IMR-90 (cell line): ENCODE data around the gene CSGALNACT2. TPM values are rescaled to one million over a fixed set of nuclear protein-coding genes. Genes with fewer than 3 reads are reported as not detected.

Experiments
- ATAC-seq: fragments of 200-7000 bp; cut with Tn5 transposase; 2 replicates; pipeline ENCODE4 v1.9.1; 2020; ENCODE audit warnings: low read depth, mild to moderate bottlenecking, moderate library complexity
- BruUV-seq: library from RNA; stranded (reverse); fragments of 400-500 nt; replicated peaks from 2 replicates; lab custom pipeline; 2021; lab: Mats Ljungman, UMichigan
- CTCF ChIA-PET: fragments of 300-600 bp; formaldehyde crosslinking; extraction: SDS; loops from one replicate; lab custom pipeline; 2021; ENCODE audit warnings: antibody characterized with exemption; lab: Yijun Ruan, JAX
- POLR2A ChIA-PET: fragments of 300-600 bp; sonication (Branson Sonifier 250); formaldehyde crosslinking; loops from one replicate; lab custom pipeline; 2022; ENCODE audit warnings: antibody characterized with exemption; ENCODE audit not compliant: unreplicated experiment; lab: Charles Lee
- DNase-seq: peaks from one replicate; pipeline ENCODE4 v3.0.0; 2013
- H2AFZ ChIP-seq: replicated peaks from 2 replicates; pipeline ENCODE3; 2013; ENCODE audit warnings: low read length, mild to moderate bottlenecking; ENCODE audit not compliant: poor library complexity
- H2AK5ac ChIP-seq: 2 replicates; pipeline ENCODE4 v1.6.1; 2013; ENCODE audit warnings: low read depth, low read length, inconsistent platforms
- H2AK9ac ChIP-seq: replicated peaks from 2 replicates; pipeline ENCODE3; 2013; ENCODE audit warnings: mild to moderate bottlenecking, low read depth, low read length, moderate library complexity; ENCODE audit not compliant: poor library complexity
- H2BK120ac ChIP-seq: 2 replicates; pipeline ENCODE4 v1.6.1; 2013; ENCODE audit warnings: low read depth, low read length, inconsistent platforms
- H2BK15ac ChIP-seq: 3 replicates; pipeline ENCODE4 v1.6.1; 2013; ENCODE audit warnings: low read depth, low read length, inconsistent platforms
- H2BK20ac ChIP-seq: 2 replicates; pipeline ENCODE4 v1.6.1; 2013; ENCODE audit warnings: low read depth, mild to moderate bottlenecking, inconsistent platforms, low read length, moderate library complexity
- H2BK5ac ChIP-seq: 2 replicates; pipeline ENCODE4 v1.6.1; 2013; ENCODE audit warnings: mild to moderate bottlenecking, low read depth, low read length, inconsistent platforms; ENCODE audit not compliant: poor library complexity, severe bottlenecking
- H3K14ac ChIP-seq: replicated peaks from 2 replicates; pipeline ENCODE4 v1.6.1; 2013; ENCODE audit warnings: low read depth, low read length, inconsistent platforms
- H3K18ac ChIP-seq: 2 replicates; pipeline ENCODE4 v1.6.1; 2013; ENCODE audit warnings: low read depth, low read length, control low read depth
- H3K23ac ChIP-seq: 2 replicates; pipeline ENCODE4 v1.6.1; 2013; ENCODE audit warnings: low read depth, low read length, inconsistent platforms
- H3K27ac ChIP-seq: 2 replicates; pipeline ENCODE4 v1.5.1; 2013; ENCODE audit warnings: mild to moderate bottlenecking, control low read depth, low read length; ENCODE audit not compliant: insufficient read depth
- H3K27me3 ChIP-seq: 2 replicates; pipeline ENCODE4 v1.6.1; 2013; ENCODE audit warnings: low read length; ENCODE audit not compliant: control insufficient read depth, insufficient read depth
- H3K36me3 ChIP-seq: 2 replicates; pipeline ENCODE4 v1.6.1; 2013; ENCODE audit warnings: low read length, mixed read lengths; ENCODE audit not compliant: control insufficient read depth, insufficient read depth
- H3K4ac ChIP-seq: 2 replicates; pipeline ENCODE4 v1.6.1; 2013; ENCODE audit warnings: low read depth, low read length, inconsistent platforms
- H3K4me1 ChIP-seq: 2 replicates; pipeline ENCODE4 v1.6.1; 2013; ENCODE audit warnings: low read length, mixed read lengths; ENCODE audit not compliant: control insufficient read depth, insufficient read depth
- H3K4me2 ChIP-seq: 2 replicates; pipeline ENCODE4 v1.6.1; 2013; ENCODE audit warnings: low read depth, mild to moderate bottlenecking, control low read depth, low read length, moderate library complexity
- H3K4me3 ChIP-seq: 2 replicates; pipeline ENCODE4 v1.5.1; 2013; ENCODE audit warnings: low read depth, mild to moderate bottlenecking, control low read depth, low read length, moderate library complexity; ENCODE audit not compliant: insufficient read depth
- H3K56ac ChIP-seq: 2 replicates; pipeline ENCODE4 v1.6.1; 2013; ENCODE audit warnings: low read length, inconsistent platforms; ENCODE audit not compliant: insufficient read depth; ENCODE audit errors: extremely low read depth
- H3K79me1 ChIP-seq, 2 experiments: 2 replicates each; pipeline ENCODE4 v1.6.1; 2013; ENCODE audit warnings: low read length in 2 of 2, inconsistent platforms in 1 of 2, low read depth in 1 of 2
- H3K9ac ChIP-seq: 2 replicates; pipeline ENCODE4 v1.6.1; 2013; ENCODE audit warnings: low read depth, low read length, control low read depth
- H3K9me1 ChIP-seq: 2 replicates; pipeline ENCODE4 v1.6.1; 2013; ENCODE audit warnings: low read length, inconsistent platforms; ENCODE audit not compliant: insufficient read depth
- H3K9me3 ChIP-seq: 2 replicates; pipeline ENCODE4 v1.6.1; 2013; ENCODE audit warnings: low read length; ENCODE audit not compliant: control insufficient read depth, insufficient read depth
- H4K20me1 ChIP-seq: 2 replicates; pipeline ENCODE4 v1.6.1; 2013; ENCODE audit warnings: low read length, inconsistent platforms; ENCODE audit not compliant: insufficient read depth
- H4K5ac ChIP-seq: 2 replicates; pipeline ENCODE4 v1.6.1; 2013; ENCODE audit warnings: mild to moderate bottlenecking, low read depth, low read length, control low read depth
- H4K8ac ChIP-seq, 2 experiments: 2 replicates each; pipeline ENCODE4 v1.6.1; 2013; ENCODE audit warnings: low read depth in 2 of 2, low read length in 2 of 2, control low read depth in 1 of 2, inconsistent platforms in 1 of 2
- H4K91ac ChIP-seq: 2 replicates; pipeline ENCODE4 v1.6.1; 2013; ENCODE audit warnings: low read depth, low read length, inconsistent platforms; ENCODE audit not compliant: insufficient read depth
- MAFK ChIP-seq: IDR thresholded peaks from 2 replicates; pipeline ENCODE4 v1.6.1; 2012; ENCODE audit warnings: low read depth, low read length, improper control_type of control experiment
- MAZ ChIP-seq: IDR thresholded peaks from 2 replicates; pipeline ENCODE4 v1.6.1; 2012; ENCODE audit warnings: low read depth, mild to moderate bottlenecking, low read length, improper control_type of control experiment, moderate library complexity, borderline replicate concordance
- MXI1 ChIP-seq: IDR thresholded peaks from 2 replicates; pipeline ENCODE4 v1.6.1; 2012; ENCODE audit warnings: low read depth, mild to moderate bottlenecking, low read length, moderate library complexity, borderline replicate concordance
- RCOR1 ChIP-seq: IDR thresholded peaks from 2 replicates; pipeline ENCODE4 v1.6.1; 2012; ENCODE audit warnings: mild to moderate bottlenecking, low read length, improper control_type of control experiment; ENCODE audit not compliant: insufficient replicate concordance
- USF2 ChIP-seq: fragments of 150-350 bp; IDR thresholded peaks from 2 replicates; pipeline ENCODE4 v1.6.1; 2017; ENCODE audit warnings: mild to moderate bottlenecking, antibody characterized with exemption, low read length, low read depth
- WGBS, 2 experiments: methylation state at CpG; one replicate each; pipeline versions ENCODE4 v1.1.5 to v1.1.7; 2013; ENCODE audit warnings: missing lambda C conversion rate in 2 of 2; ENCODE audit not compliant: insufficient read length in 1 of 2; ENCODE audit errors: extremely low coverage in 2 of 2; 5-methylcytosine and 5-hydroxymethylcytosine counted together
- dilution Hi-C: fragments of 300-500 bp; cut with HindIII; formaldehyde crosslinking; loops from one replicate; pipeline ENCODE4 v1.14.3; 2018; ENCODE audit warnings: low sequenced_read_pairs; ENCODE audit not compliant: unreplicated experiment
- in situ Hi-C: fragments of 300-500 bp; cut with MboI; formaldehyde crosslinking; loops from 3 replicates; pipeline ENCODE4 v1.14.3; 2019; ENCODE audit warnings: low sequenced_read_pairs, inconsistent platforms, mixed read lengths
- intact Hi-C: fragments of 100-400 bp; cut with micrococcal nuclease; formaldehyde crosslinking; loops from 2 replicates; pipeline ENCODE4 v1.10.0; 2022
- polyA plus RNA-seq, 3 experiments: library from polyadenylated mRNA; depleted of rRNA; stranded (reverse); fragments of >200 nt; gene quantifications; 2 replicates each; pipeline ENCODE4 v1.2.3, GENCODE V29; 2012; ENCODE audit warnings: low replicate concordance in 1 of 3
- total RNA-seq: library from RNA; depleted of rRNA; stranded (reverse); fragments of >200 nt; gene quantifications from 2 replicates; pipeline ENCODE4 v1.2.3, GENCODE V29; 2012

CSGALNACT2 gene
- total and polyA plus RNA-seq, 2 of the 4 experiments (the other 2 are of a cell fraction) = 6.5 to 13.1 TPM

GRCh38 chr10:43131256-43131655 lies 7.0 kb upstream of the CSGALNACT2 start:
- H4K8ac ChIP-seq = no peak overlapping the region
- no peak overlapping the region for H2AK5ac ChIP-seq
- intact Hi-C loops = no loop called here
- H2BK20ac ChIP-seq = no peak overlapping the region
- 89% methylated on average over 5 of the region's 11 CpGs; no CpG with 5 or more reads in 1 of the 2 experiments for WGBS, 2 experiments
- H3K36me3 ChIP-seq = no peaks in the 10 kb centered on the region
- H3K23ac ChIP-seq = no peak overlapping the region
- ChIA-PET POLR2A (no interaction called here), CTCF (no interaction called here)
- no TSS peak for BruUV-seq
- no peak overlapping the region for H3K9ac ChIP-seq
- no peak overlapping the region for H2BK5ac ChIP-seq
- H2BK120ac ChIP-seq = no peak overlapping the region
- no peak for DNase-seq
- H2AFZ ChIP-seq = no peak overlapping the region
- no peak overlapping the region for H3K4me2 ChIP-seq
- no peak for ATAC-seq
- H4K20me1 ChIP-seq = peaks cover 3% of the 10 kb centered on the region; the same call in 1 of the 2 replicates
- no peak for TF ChIP-seq RCOR1
- no peak for TF ChIP-seq MAZ
- no peak for TF ChIP-seq MXI1
- no peak for TF ChIP-seq USF2
- peak; percentile 26; the same call in 1 of the 2 replicates for TF ChIP-seq MAFK
- H4K5ac ChIP-seq = no peak overlapping the region
- no peak overlapping the region for H3K4me3 ChIP-seq
- no peak overlapping the region for H3K4ac ChIP-seq
- H3K9me3 ChIP-seq = no peaks in the 10 kb centered on the region
- no peak overlapping the region for H2BK15ac ChIP-seq
- H3K79me1 ChIP-seq = no peaks in the 10 kb centered on the region
- no peak overlapping the region for H4K91ac ChIP-seq
- H2AK9ac ChIP-seq = no peak overlapping the region
- dilution Hi-C loops = no loop called here
- H3K56ac ChIP-seq = no peak overlapping the region
- H3K18ac ChIP-seq = no peak overlapping the region
- H3K9me1 ChIP-seq = peaks cover 10% of the 10 kb centered on the region
- no peak overlapping the region for H3K27ac ChIP-seq
- H3K14ac ChIP-seq = no peak overlapping the region
- in situ Hi-C loops = loop anchor here (25.0 kb wide), 1 partner anchor 1856 kb away; the partner anchor contains the start of gene DEPP1
- H3K4me1 ChIP-seq = peaks cover 15% of the 10 kb centered on the region
- H3K27me3 ChIP-seq = peaks cover 5% of the 10 kb centered on the region
